B cell (primary cell): ENCODE measurements around the gene AP3S1. TPM values are rescaled to one million over a fixed set of nuclear protein-coding genes. Genes with fewer than 3 reads are reported as not detected.

ENCODE experiments used
- ATAC-seq: fragments of 200-7000 bp; cut with Tn5 transposase; one replicate; pipeline ENCODE4 v1.10.0; 2021; ENCODE audit warnings: low read depth, mild to moderate bottlenecking, moderate number of reproducible peaks, moderate library complexity
- CTCF ChIA-PET: fragments of 350-600 bp; sonication (Branson Sonifier 250); formaldehyde crosslinking; loops from one replicate; lab custom pipeline; 2021; ENCODE audit warnings: antibody characterized with exemption, inconsistent platforms; lab: Charles Lee
- POLR2A ChIA-PET: fragments of 350-600 bp; sonication (Branson Sonifier 250); formaldehyde crosslinking; loops from one replicate; lab custom pipeline; 2021; ENCODE audit warnings: antibody characterized with exemption; lab: Charles Lee
- DNase-seq: peaks from one replicate; pipeline ENCODE4 v3.0.0; 2013
- H2AFZ ChIP-seq: 2 replicates; pipeline ENCODE4 v1.6.1; 2012; ENCODE audit warnings: mild to moderate bottlenecking, low read depth, low read length; ENCODE audit not compliant: insufficient read depth, poor library complexity, severe bottlenecking
- H3K27ac ChIP-seq, 2 donors: 1 replicate in 1 of 2; 2 replicates in 1 of 2; pipeline ENCODE4 v1.5.1; 2012 to 2013; ENCODE audit warnings: low read length in 2 of 2, mild to moderate bottlenecking in 2 of 2, moderate library complexity in 1 of 2
- H3K27me3 ChIP-seq, 4 experiments: fragments of 200-600 bp in 1 of 4; sonication (generic) in 1 of 4; replicated peaks in 1 of 4; 1 replicate in 2 of 4; 2 replicates in 2 of 4; pipeline versions ENCODE4 v1.6.1 to v1.7.0; 2013 to 2016; ENCODE audit warnings: low read length in 3 of 4, mild to moderate bottlenecking in 2 of 4, mixed read lengths in 1 of 4, moderate library complexity in 1 of 4; ENCODE audit not compliant: insufficient read depth in 4 of 4, control insufficient read depth in 3 of 4; ENCODE audit errors: control extremely low read depth in 1 of 4
- H3K36me3 ChIP-seq, 2 experiments: replicated peaks in 1 of 2; 1 replicate in 1 of 2; 2 replicates in 1 of 2; pipeline versions ENCODE4 v1.6.1 to v1.7.1; 2013; ENCODE audit warnings: low read length in 1 of 2; ENCODE audit not compliant: insufficient read depth in 2 of 2, control insufficient read depth in 1 of 2; ENCODE audit errors: control extremely low read depth in 1 of 2, extremely low read depth in 1 of 2
- H3K4me1 ChIP-seq, 2 donors: fragments of 200-600 bp in 1 of 2; sonication (generic) in 1 of 2; 1 replicate in 1 of 2; 2 replicates in 1 of 2; pipeline versions ENCODE4 v1.5.1 to v1.6.1; 2013 to 2017; ENCODE audit warnings: low read length in 2 of 2; ENCODE audit not compliant: control insufficient read depth in 2 of 2, insufficient read depth in 2 of 2
- H3K4me2 ChIP-seq: replicated peaks from 2 replicates; pipeline ENCODE3; 2012; ENCODE audit warnings: mild to moderate bottlenecking, low read depth, low read length; ENCODE audit not compliant: poor library complexity, severe bottlenecking
- H3K4me3 ChIP-seq, 5 experiments: fragments of 200-600 bp in 1 of 5; sonication (generic) in 1 of 5; 1 replicate in 3 of 5; 2 replicates in 2 of 5; pipeline versions ENCODE4 v1.5.1 to v1.7.0; 2011 to 2016; ENCODE audit warnings: low read length in 4 of 5, mild to moderate bottlenecking in 4 of 5, low read depth in 2 of 5, control low read depth in 1 of 5, moderate library complexity in 1 of 5; ENCODE audit not compliant: insufficient read depth in 1 of 5; ENCODE audit errors: control extremely low read depth in 1 of 5, extremely low read depth in 1 of 5
- H3K79me2 ChIP-seq: fragments of 200-600 bp; sonication (generic); one replicate; pipeline ENCODE4 v1.6.0; 2016; ENCODE audit warnings: low read length; ENCODE audit not compliant: control insufficient read depth, insufficient read depth
- H3K9ac ChIP-seq: fragments of 200-600 bp; sonication (generic); 2 replicates; pipeline ENCODE4 v1.6.1; 2017; ENCODE audit warnings: mild to moderate bottlenecking, low read length, moderate library complexity
- H3K9me3 ChIP-seq, 3 donors: one replicate each; pipeline versions ENCODE4 v1.6.1 to v1.7.1; 2013; ENCODE audit warnings: low read length in 2 of 3; ENCODE audit not compliant: control insufficient read depth in 2 of 3, insufficient read depth in 1 of 3; ENCODE audit errors: control extremely low read depth in 1 of 3
- H4K20me1 ChIP-seq: 2 replicates; pipeline ENCODE4 v1.6.0; 2012; ENCODE audit warnings: mild to moderate bottlenecking, low read length; ENCODE audit not compliant: insufficient read depth, control insufficient read depth, poor library complexity, severe bottlenecking
- H3K27ac Mint-ChIP-seq: one replicate; pipeline ENCODE4 v1.8.0; 2021; ENCODE audit warnings: mixed read lengths
- H3K27me3 Mint-ChIP-seq: one replicate; pipeline ENCODE4 v1.8.0; 2021; ENCODE audit warnings: mixed read lengths
- H3K4me1 Mint-ChIP-seq: one replicate; pipeline ENCODE4 v1.8.0; 2021; ENCODE audit warnings: mixed read lengths
- H3K4me3 Mint-ChIP-seq: one replicate; pipeline ENCODE4 v1.8.0; 2021; ENCODE audit warnings: mixed read lengths
- H3K9me3 Mint-ChIP-seq: one replicate; pipeline ENCODE4 v1.8.0; 2022; ENCODE audit warnings: mixed read lengths; ENCODE audit not compliant: insufficient read depth
- EZH2 ChIP-seq: IDR thresholded peaks from 2 replicates; pipeline ENCODE4 v1.6.1; 2012; ENCODE audit warnings: borderline replicate concordance, low read depth, mild to moderate bottlenecking, moderate library complexity, low read length; ENCODE audit not compliant: insufficient read depth, poor library complexity, severe bottlenecking
- WGBS: methylation state at CpG from one replicate; pipeline ENCODE4 v1.1.5; 2013; ENCODE audit warnings: missing lambda C conversion rate; ENCODE audit not compliant: insufficient coverage; 5-methylcytosine and 5-hydroxymethylcytosine counted together
- intact Hi-C: fragments of 100-400 bp; cut with micrococcal nuclease; formaldehyde crosslinking; loops from one replicate; pipeline ENCODE4 v1.10.0; 2022
- polyA plus RNA-seq: library from polyadenylated mRNA; depleted of rRNA; stranded (reverse); fragments of >200 nt; gene quantifications from 2 replicates; pipeline ENCODE4 v1.2.3, GENCODE V29; 2012
- total RNA-seq, 2 donors: library from RNA; stranded (reverse); fragments of 120-200 nt in 1 of 2; gene quantifications; 1 replicate in 1 of 2; 2 replicates in 1 of 2; pipeline versions ENCODE4 v1.2.3 to v1.2.4, GENCODE V29; 2013 to 2022
- TF ChIP-seq, protein P1 (sequence below): fragments of 200-600 bp; IDR thresholded peaks from one replicate; pipeline ENCODE4 v1.8.0; 2022; ENCODE audit warnings: antibody characterized with exemption, mild to moderate bottlenecking

The AP3S1 gene
- total and polyA plus RNA-seq, 2 donors (not counting 1 experiment from before 2014, with no cell fraction given) = 12.8 to 47.6 TPM

DNA sequence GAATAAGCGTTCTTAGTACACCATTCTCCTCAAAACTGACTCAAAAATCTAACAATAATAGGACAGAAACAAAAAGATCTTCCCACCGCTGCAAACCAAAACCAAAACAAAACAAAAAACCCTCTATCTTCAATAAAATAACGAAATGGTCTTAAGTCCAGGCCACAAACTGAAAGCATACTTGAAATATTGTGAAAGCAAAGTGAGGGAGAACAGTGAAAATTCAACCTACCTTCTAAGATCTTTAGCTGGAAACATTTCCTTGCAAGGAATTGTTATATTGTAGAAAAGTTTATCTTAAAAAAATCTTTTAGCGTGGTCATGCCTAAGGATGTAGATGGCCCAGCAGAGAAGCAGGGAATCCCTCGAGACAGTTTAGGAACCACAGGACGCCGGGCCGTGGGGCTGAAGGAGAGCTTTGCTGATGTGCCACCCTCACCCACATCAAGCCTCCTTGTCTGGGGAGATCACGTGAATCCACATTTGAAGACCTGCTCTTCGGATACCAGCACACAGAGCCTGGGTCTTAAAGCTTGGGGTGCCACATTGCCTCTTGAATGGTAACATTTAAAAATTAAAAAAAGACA lies 92.7 kb downstream of the AP3S1 start:
- no peaks in the 10 kb centered on the region for H3K36me3 ChIP-seq
- H4K20me1 ChIP-seq = no peaks in the 10 kb centered on the region
- POLR2A ChIA-PET = no interaction called here
- no peak overlapping the region for H3K4me3 ChIP-seq
- no peaks in the 10 kb centered on the region for H3K9me3 Mint-ChIP-seq
- no peak for TF ChIP-seq EZH2
- TF ChIP-seq, protein P1, sequence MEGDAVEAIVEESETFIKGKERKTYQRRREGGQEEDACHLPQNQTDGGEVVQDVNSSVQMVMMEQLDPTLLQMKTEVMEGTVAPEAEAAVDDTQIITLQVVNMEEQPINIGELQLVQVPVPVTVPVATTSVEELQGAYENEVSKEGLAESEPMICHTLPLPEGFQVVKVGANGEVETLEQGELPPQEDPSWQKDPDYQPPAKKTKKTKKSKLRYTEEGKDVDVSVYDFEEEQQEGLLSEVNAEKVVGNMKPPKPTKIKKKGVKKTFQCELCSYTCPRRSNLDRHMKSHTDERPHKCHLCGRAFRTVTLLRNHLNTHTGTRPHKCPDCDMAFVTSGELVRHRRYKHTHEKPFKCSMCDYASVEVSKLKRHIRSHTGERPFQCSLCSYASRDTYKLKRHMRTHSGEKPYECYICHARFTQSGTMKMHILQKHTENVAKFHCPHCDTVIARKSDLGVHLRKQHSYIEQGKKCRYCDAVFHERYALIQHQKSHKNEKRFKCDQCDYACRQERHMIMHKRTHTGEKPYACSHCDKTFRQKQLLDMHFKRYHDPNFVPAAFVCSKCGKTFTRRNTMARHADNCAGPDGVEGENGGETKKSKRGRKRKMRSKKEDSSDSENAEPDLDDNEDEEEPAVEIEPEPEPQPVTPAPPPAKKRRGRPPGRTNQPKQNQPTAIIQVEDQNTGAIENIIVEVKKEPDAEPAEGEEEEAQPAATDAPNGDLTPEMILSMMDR = no peak
- H3K4me1 Mint-ChIP-seq = no peaks in the 10 kb centered on the region
- DNase-seq = no peak
- WGBS = 92% methylated on average over 6 of the region's 10 CpGs
- no peaks in the 10 kb centered on the region for H3K27me3 ChIP-seq
- H3K9me3 ChIP-seq = no peaks in the 10 kb centered on the region
- no peak overlapping the region for H3K4me2 ChIP-seq
- no peak overlapping the region for H3K27ac ChIP-seq
- H3K4me1 ChIP-seq = no peaks in the 10 kb centered on the region
- H3K9ac ChIP-seq = no peak overlapping the region
- CTCF ChIA-PET = no interaction called here
- H3K4me3 Mint-ChIP-seq = no peak overlapping the region
- no peaks in the 10 kb centered on the region for H3K79me2 ChIP-seq
- no peak overlapping the region for H3K27ac Mint-ChIP-seq
- H3K27me3 Mint-ChIP-seq = no peaks in the 10 kb centered on the region
- ATAC-seq = no peak
- no peak overlapping the region for H2AFZ ChIP-seq
- intact Hi-C loops = no loop called here

DNA sequence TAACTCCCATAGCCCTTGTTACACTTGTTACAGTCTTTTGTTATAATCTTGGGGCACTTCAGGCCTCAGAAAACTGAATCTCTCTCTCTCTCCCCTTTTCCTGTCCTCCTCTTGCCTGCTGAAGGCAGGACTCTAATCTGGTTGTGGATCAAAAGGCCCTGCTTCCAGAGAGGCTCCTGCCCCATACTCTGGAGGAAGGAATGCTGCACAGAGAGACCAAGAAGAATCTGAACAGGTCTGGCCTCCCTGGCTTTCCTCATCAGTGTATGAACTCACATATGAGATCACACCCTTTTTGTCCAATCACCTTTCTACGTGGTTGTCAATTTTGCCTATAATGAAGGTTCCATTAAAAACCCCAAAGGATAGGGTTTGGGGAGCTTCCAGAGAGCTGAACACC lies 94.3 kb downstream of the AP3S1 start:
- Mint-ChIP-seq H3K27me3 (no peaks in the 10 kb centered on the region), H3K27ac (no peak overlapping the region), H3K4me1 (no peaks in the 10 kb centered on the region), H3K9me3 (no peaks in the 10 kb centered on the region), H3K4me3 (no peak overlapping the region)
- POLR2A ChIA-PET = no interaction called here
- Histone ChIP-seq H3K4me1 (no peaks in the 10 kb centered on the region), H2AFZ (no peak overlapping the region), H4K20me1 (no peaks in the 10 kb centered on the region), H3K79me2 (no peaks in the 10 kb centered on the region), H3K9me3 (no peaks in the 10 kb centered on the region), H3K9ac (no peak overlapping the region), H3K4me2 (no peak overlapping the region), H3K27ac (no peak overlapping the region), H3K27me3 (no peaks in the 10 kb centered on the region), H3K36me3 (no peaks in the 10 kb centered on the region), H3K4me3 (no peak overlapping the region)
- TF ChIP-seq, protein P1 = no peak
- no peak for TF ChIP-seq EZH2
- CTCF ChIA-PET = no interaction called here
- WGBS = no CpG with 5 or more reads among the region's 1 CpG
- no peak for DNase-seq
- intact Hi-C loops = no loop called here
- ATAC-seq = no peak
